ENCODE measurements around the gene SNRNP40.

GRCh38 chr1:31215065-31215570, 81.5 kb downstream of the SNRNP40 start:
- TF ChIP-seq POLR2A (IDR thresholded peaks at IDR 0.05; ENCODE audit: low read depth, low read length): no peak
- TF ChIP-seq, protein P1, sequence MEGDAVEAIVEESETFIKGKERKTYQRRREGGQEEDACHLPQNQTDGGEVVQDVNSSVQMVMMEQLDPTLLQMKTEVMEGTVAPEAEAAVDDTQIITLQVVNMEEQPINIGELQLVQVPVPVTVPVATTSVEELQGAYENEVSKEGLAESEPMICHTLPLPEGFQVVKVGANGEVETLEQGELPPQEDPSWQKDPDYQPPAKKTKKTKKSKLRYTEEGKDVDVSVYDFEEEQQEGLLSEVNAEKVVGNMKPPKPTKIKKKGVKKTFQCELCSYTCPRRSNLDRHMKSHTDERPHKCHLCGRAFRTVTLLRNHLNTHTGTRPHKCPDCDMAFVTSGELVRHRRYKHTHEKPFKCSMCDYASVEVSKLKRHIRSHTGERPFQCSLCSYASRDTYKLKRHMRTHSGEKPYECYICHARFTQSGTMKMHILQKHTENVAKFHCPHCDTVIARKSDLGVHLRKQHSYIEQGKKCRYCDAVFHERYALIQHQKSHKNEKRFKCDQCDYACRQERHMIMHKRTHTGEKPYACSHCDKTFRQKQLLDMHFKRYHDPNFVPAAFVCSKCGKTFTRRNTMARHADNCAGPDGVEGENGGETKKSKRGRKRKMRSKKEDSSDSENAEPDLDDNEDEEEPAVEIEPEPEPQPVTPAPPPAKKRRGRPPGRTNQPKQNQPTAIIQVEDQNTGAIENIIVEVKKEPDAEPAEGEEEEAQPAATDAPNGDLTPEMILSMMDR (IDR thresholded peaks at IDR 0.05; ENCODE audit: extremely low read depth in 1 of 2, insufficient read depth in 1 of 2, low read depth in 1 of 2, low read length in 2 of 2): no peak
- no peak for TF ChIP-seq POLR2AphosphoS5 (IDR thresholded peaks at IDR 0.05; ENCODE audit: insufficient read depth, low read depth, low read length)
- TF ChIP-seq EZH2 (IDR thresholded peaks at IDR 0.05; ENCODE audit: borderline replicate concordance, low read depth, low read length, severe bottlenecking): no peak
- TF ChIP-seq MYC (IDR thresholded peaks at IDR 0.05; ENCODE audit: low read depth, low read length): no peak
- TF ChIP-seq, protein P2, sequence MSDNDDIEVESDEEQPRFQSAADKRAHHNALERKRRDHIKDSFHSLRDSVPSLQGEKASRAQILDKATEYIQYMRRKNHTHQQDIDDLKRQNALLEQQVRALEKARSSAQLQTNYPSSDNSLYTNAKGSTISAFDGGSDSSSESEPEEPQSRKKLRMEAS (IDR thresholded peaks at IDR 0.05; ENCODE audit: insufficient read depth, insufficient read length): no peak
